Daoy (cell line): Measurements from ENCODE around the gene RAI14. TPM values are rescaled to one million over a fixed set of nuclear protein-coding genes. Genes with fewer than 3 reads are reported as not detected.

Experiments
- DNase-seq: peaks from one replicate; pipeline ENCODE4 v3.0.0-alpha.2; 2015; ENCODE audit warnings: low read depth
- total RNA-seq: library from RNA; depleted of rRNA; stranded (reverse); fragments of >200 nt; shearing (Covaris generic); gene quantifications from 2 replicates; pipeline ENCODE4 v1.2.3, GENCODE V29; 2014; rRNA removed

RAI14 gene
- 54.9 and 60.0 TPM in 2 replicates for total RNA-seq

GRCh38 chr5:34656001-34656699 lies at the start of gene RAI14:
Gene RAI14, plus strand, starts transcription at chr5:34656328. Its CDS starts 30,592 bp downstream, at chr5:34686920.
- peak; percentile 87 for DNase-seq

GRCh38 chr5:34608368-34608767 lies 47.8 kb upstream of the RAI14 start:
- DNase-seq = no peak

- peak; percentile 86 for DNase-seq
These were observed 47.1 kb upstream of the RAI14 start for GRCh38 chr5:34608859-34609648.

GRCh38 chr5:34609951-34610441 lies 46.1 kb upstream of the RAI14 start:
- peak; percentile 69 for DNase-seq

- DNase-seq = no peak
These were observed 45.6 kb upstream of the RAI14 start for GRCh38 chr5:34610546-34610945.

- DNase-seq = no peak
These were observed 44.4 kb upstream of the RAI14 start for GRCh38 chr5:34611464-34612415.

- no peak for DNase-seq
These were observed 39.5 kb upstream of the RAI14 start for GRCh38 chr5:34616651-34617050.

- no peak for DNase-seq
These were observed 37.6 kb upstream of the RAI14 start for GRCh38 chr5:34618371-34619065.

- DNase-seq = no peak
These were observed 35.9 kb upstream of the RAI14 start for GRCh38 chr5:34620185-34620584.

- DNase-seq = no peak
These were observed 34.6 kb upstream of the RAI14 start for GRCh38 chr5:34621277-34622097.

GRCh38 chr5:34622098-34622400 lies 34.1 kb upstream of the RAI14 start:
- DNase-seq = no peak

- no peak for DNase-seq
These were observed 31.4 kb upstream of the RAI14 start for GRCh38 chr5:34624691-34625090.

GRCh38 chr5:34625246-34625645 lies 30.9 kb upstream of the RAI14 start:
- DNase-seq = no peak

- DNase-seq = peak; percentile 77
These were observed 30.1 kb upstream of the RAI14 start for GRCh38 chr5:34626036-34626435.

GRCh38 chr5:34626751-34627150 lies 29.4 kb upstream of the RAI14 start:
- no peak for DNase-seq

- DNase-seq = peak; percentile 61
These were observed 28.3 kb upstream of the RAI14 start for GRCh38 chr5:34627794-34628193.

- DNase-seq = no peak
These were observed 27.8 kb upstream of the RAI14 start for GRCh38 chr5:34628373-34628772.

GRCh38 chr5:34630596-34630995 lies 25.5 kb upstream of the RAI14 start:
- no peak for DNase-seq

- DNase-seq = no peak
These were observed 23.2 kb upstream of the RAI14 start for GRCh38 chr5:34632807-34633422.
